HepG2 (cell line): ENCODE data around the gene SLC22A23. TPM values are rescaled to one million over a fixed set of nuclear protein-coding genes. Genes with fewer than 3 reads are reported as not detected.

Experiments
- ATAC-seq: fragments of 200-7000 bp; cut with Tn5 transposase; 3 replicates; pipeline ENCODE4 v1.9.1; 2020; ENCODE audit warnings: mild to moderate bottlenecking, moderate library complexity
- BruUV-seq: library from RNA; stranded (reverse); fragments of 400-500 nt; replicated peaks from 2 replicates; lab custom pipeline; 2021; lab: Mats Ljungman, UMichigan
- CTCF ChIA-PET: fragments of 300-600 bp; formaldehyde crosslinking; extraction: SDS; loops from one replicate; lab custom pipeline; 2021; ENCODE audit warnings: low total read pairs, inconsistent platforms, low intra/inter-chr PET ratio; lab: Yijun Ruan, JAX
- POLR2A ChIA-PET: fragments of 350-600 bp; sonication (Branson Sonifier 250); formaldehyde crosslinking; loops from one replicate; lab custom pipeline; 2020; ENCODE audit warnings: antibody characterized with exemption, inconsistent platforms; lab: Yijun Ruan, JAX
- DNase-seq: peaks from one replicate; pipeline ENCODE4 v3.0.0-alpha.2; 2015; ENCODE audit warnings: low spot score
- FAIRE-seq: peaks from 3 replicates; lab custom pipeline; 2011; peaks lifted over from hg19 to GRCh38; lab: Jason Lieb, UNC
- H2AFZ ChIP-seq: one replicate; pipeline ENCODE4 v1.6.1; 2011; ENCODE audit warnings: low read length, inconsistent platforms
- H3K27ac ChIP-seq: fragments of 300-600 bp; 3 replicates; pipeline ENCODE4 v1.8.0; 2011; ENCODE audit warnings: mixed run types, mild to moderate bottlenecking, mixed read lengths, low read length, inconsistent platforms; ENCODE audit not compliant: insufficient read depth; ENCODE audit errors: extremely low read length
- H3K27me3 ChIP-seq, 2 experiments: fragments of 200-600 bp in 1 of 2; 2 replicates in 1 of 2; 3 replicates in 1 of 2; pipeline versions ENCODE4 v1.6.0 to v1.8.0; 2011; ENCODE audit warnings: low read length in 2 of 2, mild to moderate bottlenecking in 2 of 2, moderate library complexity in 2 of 2, inconsistent platforms in 1 of 2; ENCODE audit not compliant: insufficient read depth in 2 of 2, control insufficient read depth in 1 of 2
- H3K36me3 ChIP-seq, 2 experiments: fragments of 200-600 bp in 1 of 2; replicated peaks in 1 of 2; 2 replicates in 1 of 2; 3 replicates in 1 of 2; pipeline versions ENCODE4 v1.5.1 to v1.8.0; 2011; ENCODE audit warnings: low read length in 2 of 2, inconsistent platforms in 1 of 2; ENCODE audit not compliant: insufficient read depth in 2 of 2, control insufficient read depth in 1 of 2
- H3K4me1 ChIP-seq: 2 replicates; pipeline ENCODE4 v1.5.1; 2012; ENCODE audit warnings: low read length, inconsistent platforms; ENCODE audit not compliant: insufficient read depth
- H3K4me2 ChIP-seq: 2 replicates; pipeline ENCODE4 v1.6.0; 2011; ENCODE audit warnings: low read depth, low read length, inconsistent platforms
- H3K4me3 ChIP-seq, 3 experiments: fragments of 200-600 bp in 1 of 3; sonication (generic), shearing (Covaris generic) in 1 of 3; replicated peaks in 1 of 3; 2 replicates each; pipeline ENCODE4 v1.5.1; 2011 to 2016; ENCODE audit warnings: low read length in 3 of 3, inconsistent platforms in 2 of 3, low read depth in 2 of 3, mild to moderate bottlenecking in 2 of 3, control low read depth in 1 of 3, mixed read lengths in 1 of 3; ENCODE audit not compliant: insufficient read depth in 1 of 3
- H3K79me2 ChIP-seq: one replicate; pipeline ENCODE4 v1.6.1; 2011; ENCODE audit warnings: low read length, inconsistent platforms; ENCODE audit not compliant: insufficient read depth
- H3K9ac ChIP-seq: 2 replicates; pipeline ENCODE4 v1.6.0; 2011; ENCODE audit warnings: mild to moderate bottlenecking, low read depth, low read length, inconsistent platforms; ENCODE audit not compliant: insufficient read depth
- H3K9me3 ChIP-seq: 2 replicates; pipeline ENCODE4 v1.5.1; 2012; ENCODE audit warnings: mild to moderate bottlenecking, low read length
- H4K20me1 ChIP-seq: 2 replicates; pipeline ENCODE4 v1.6.0; 2011; ENCODE audit warnings: inconsistent platforms, mild to moderate bottlenecking, low read length, moderate library complexity; ENCODE audit not compliant: insufficient read depth
- CEBPG ChIP-seq: IDR thresholded peaks from 2 replicates; pipeline ENCODE4 v1.6.1; 2016
- CREM ChIP-seq, 2 experiments: sonication (generic) in 1 of 2; formaldehyde crosslinking in 1 of 2; IDR thresholded peaks; 2 replicates each; pipeline versions ENCODE4 v1.4.0 to v1.6.1; 2016 to 2020; ENCODE audit warnings: antibody characterized with exemption in 1 of 2, mild to moderate bottlenecking in 1 of 2, missing genetic modification reagents in 1 of 2
- EP300 ChIP-seq, 3 experiments: sonication (generic) in 1 of 3; formaldehyde crosslinking in 1 of 3; IDR thresholded peaks; 2 replicates each; pipeline versions ENCODE4 v1.5.1 to v1.6.1; 2011 to 2020; ENCODE audit warnings: low read depth in 2 of 3, low read length in 2 of 3, borderline replicate concordance in 1 of 3, improper control_type of control experiment in 1 of 3, mild to moderate bottlenecking in 1 of 3, missing genetic modification reagents in 1 of 3, moderate library complexity in 1 of 3
- GATAD2A ChIP-seq: IDR thresholded peaks from 2 replicates; pipeline ENCODE4 v1.6.1; 2016
- MAFF ChIP-seq: IDR thresholded peaks from 2 replicates; pipeline ENCODE4 v1.6.1; 2011; ENCODE audit warnings: low read depth, low read length, improper control_type of control experiment
- MED1 ChIP-seq: sonication (generic); formaldehyde crosslinking; IDR thresholded peaks from 2 replicates; pipeline ENCODE4 v1.4.0; 2020; ENCODE audit warnings: missing genetic modification reagents
- NFE2L2 ChIP-seq: fragments of 150-350 bp; IDR thresholded peaks from 2 replicates; pipeline ENCODE4 v1.6.1; 2014; ENCODE audit warnings: low read length
- PHF8 ChIP-seq: sonication (generic); formaldehyde crosslinking; IDR thresholded peaks from 2 replicates; pipeline ENCODE4 v1.5.0; 2020; ENCODE audit warnings: missing genetic modification reagents
- RFXANK ChIP-seq: IDR thresholded peaks from 2 replicates; pipeline ENCODE4 v1.6.1; 2016
- SMYD3 ChIP-seq: sonication (generic); formaldehyde crosslinking; IDR thresholded peaks from 2 replicates; pipeline ENCODE4 v1.8.1; 2023; ENCODE audit warnings: mild to moderate bottlenecking, missing genetic modification reagents
- ZNF124 ChIP-seq: sonication (generic); formaldehyde crosslinking; IDR thresholded peaks from 2 replicates; pipeline ENCODE4 v1.4.0; 2020; ENCODE audit warnings: missing genetic modification reagents
- ZNF343 ChIP-seq: sonication (generic); formaldehyde crosslinking; IDR thresholded peaks from 2 replicates; pipeline ENCODE4 v1.4.0; 2020; ENCODE audit warnings: mild to moderate bottlenecking, missing genetic modification reagents
- ZNF572 ChIP-seq: sonication (generic); formaldehyde crosslinking; IDR thresholded peaks from 2 replicates; pipeline ENCODE4 v1.5.1; 2020; ENCODE audit warnings: mild to moderate bottlenecking, missing genetic modification reagents
- ZNF780A ChIP-seq: sonication (generic); formaldehyde crosslinking; IDR thresholded peaks from 2 replicates; pipeline ENCODE4 v1.8.0; 2022; ENCODE audit warnings: mild to moderate bottlenecking, missing genetic modification reagents, moderate library complexity
- ZNF790 ChIP-seq: sonication (generic); formaldehyde crosslinking; IDR thresholded peaks from 2 replicates; pipeline ENCODE4 v1.8.0; 2022; ENCODE audit warnings: missing genetic modification reagents, mild to moderate bottlenecking, borderline replicate concordance
- in situ Hi-C: cut with HindIII; loops from 2 replicates; pipeline ENCODE4 v1.10.0; 2017; ENCODE audit warnings: low pct_unique_long_range_greater_than_20kb; ENCODE audit not compliant: extremely low pct_ligation_motif_present
- intact Hi-C: fragments of 100-400 bp; cut with micrococcal nuclease; formaldehyde crosslinking; loops from one replicate; pipeline ENCODE4 v1.10.0; 2022; ENCODE audit not compliant: unreplicated experiment
- polyA plus RNA-seq, 8 experiments: library from polyadenylated mRNA; depleted of rRNA in 3 of 8; stranded (reverse) in 7 of 8; unstranded in 1 of 8; fragments of >200 nt; fragmentation: Illumina TruSeq in 4 of 8; extraction: Trizol in 4 of 8; gene quantifications; 2 replicates each; pipeline versions ENCODE4 v1.2.1 to v1.2.3, GENCODE V29; 2011 to 2016; ENCODE audit warnings: low read depth in 4 of 8, missing spikeins in 1 of 8, mixed read lengths in 1 of 8; ENCODE audit not compliant: insufficient read depth in 1 of 8
- total RNA-seq, 5 experiments: library from RNA; depleted of rRNA; stranded (reverse); fragments of >200 nt; fragmentation: Illumina TruSeq; extraction: Trizol; gene quantifications; 2 replicates each; pipeline ENCODE4 v1.2.3, GENCODE V29; 2016; ENCODE audit warnings: low read depth in 1 of 5
- TF ChIP-seq, protein P1 (sequence below): sonication (generic); formaldehyde crosslinking; IDR thresholded peaks from 2 replicates; pipeline ENCODE4 v1.8.0; 2022; ENCODE audit warnings: mild to moderate bottlenecking, missing genetic modification reagents
- TF ChIP-seq, protein P2 (sequence below): sonication (generic); IDR thresholded peaks from 2 replicates; pipeline ENCODE4 v1.6.1; 2016; ENCODE audit warnings: low read depth, borderline replicate concordance
- TF ChIP-seq, protein P3 (sequence below): sonication (generic); formaldehyde crosslinking; IDR thresholded peaks from 2 replicates; pipeline ENCODE4 v1.8.0; 2022; ENCODE audit warnings: missing genetic modification reagents, mild to moderate bottlenecking, borderline replicate concordance

SLC22A23 gene
- total and polyA plus RNA-seq, 2 of the 13 experiments (the other 11 are each of a cell fraction or from before 2014, with no cell fraction given): 11.8 to 17.5 TPM

DNA sequence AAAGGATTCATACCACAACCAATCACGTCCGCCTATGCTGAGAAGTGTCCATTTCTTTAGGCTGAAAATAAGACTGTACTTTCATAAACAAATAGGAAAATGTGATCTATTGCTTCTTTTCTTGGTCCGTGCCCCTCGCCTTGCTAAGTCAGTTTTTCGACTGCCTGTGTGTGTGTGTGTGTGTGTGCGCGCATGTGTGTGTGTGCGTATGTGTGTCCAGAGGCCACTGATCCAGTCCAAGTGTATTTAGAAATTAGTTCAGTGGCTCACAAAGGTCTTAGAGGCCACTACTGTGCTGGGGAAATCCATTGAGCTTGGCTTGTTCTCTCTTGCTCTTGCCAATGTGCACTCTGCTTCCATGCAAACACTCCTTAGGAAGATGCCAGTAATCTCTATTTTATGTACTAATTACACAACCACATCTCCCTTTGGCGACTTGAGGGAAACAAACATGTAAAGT is 50.5 kb downstream of the SLC22A23 start (continued):
- peak in 1 of 2 experiments; percentile 24; a peak in 1 of 4 replicates for TF ChIP-seq EP300 (IDR thresholded peaks at IDR 0.05; ENCODE audit: low read depth in 2 of 2, low read length in 2 of 2)
- no peak for TF ChIP-seq EP300 (CRISPR knock-in tag; IDR thresholded peaks at IDR 0.05; ENCODE audit: borderline replicate concordance)
- no peak for TF ChIP-seq PHF8 (CRISPR knock-in tag)

DNA sequence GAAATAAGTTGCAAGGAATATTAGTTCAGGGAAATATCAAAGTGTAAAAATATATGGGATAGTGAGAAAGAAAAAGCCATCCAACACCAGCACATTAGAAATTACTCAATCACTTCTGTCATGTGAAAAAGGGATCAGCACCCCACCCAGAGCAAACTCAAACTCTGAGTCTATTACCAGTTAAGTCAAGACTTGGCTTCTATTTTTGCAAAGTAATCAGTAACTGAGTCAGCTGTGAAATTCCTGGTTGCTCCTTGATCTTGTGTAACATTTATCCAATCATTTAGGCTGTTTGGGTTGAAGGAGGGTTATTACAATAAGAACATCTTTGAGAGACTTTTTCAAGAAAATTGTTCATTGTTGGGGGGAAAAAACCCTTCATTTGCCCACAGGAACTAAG is 51.2 kb downstream of the SLC22A23 start:
- H3K36me3 ChIP-seq: peaks cover 2 to 22% of the 10 kb centered on the region in 2 experiments; a peak in 4 of 5 replicates
- in situ Hi-C loops (no loop called here), intact Hi-C loops (no loop called here)
- no peak overlapping the region for H3K4me3 ChIP-seq
- POLR2A ChIA-PET: interaction anchor here (1.5 to 12.5 kb wide), 4 partner anchors 26 to 49 kb away, joined by 4 to 271 read pairs (median 6); no protein-coding TSS in a partner anchor
- H3K9me3 ChIP-seq: no peaks in the 10 kb centered on the region
- DNase-seq (peak; percentile 51), FAIRE-seq (no peak), ATAC-seq (no peak)
- CTCF ChIA-PET: no interaction called here
- no peak overlapping the region for H2AFZ ChIP-seq
- H3K4me1 ChIP-seq: peaks cover 100% of the 10 kb centered on the region
- H4K20me1 ChIP-seq: no peaks in the 10 kb centered on the region
- BruUV-seq: no TSS peak
- H3K4me2 ChIP-seq: no peak overlapping the region
- peak overlapping the region; percentile 93 for H3K27ac ChIP-seq
- H3K9ac ChIP-seq: no peak overlapping the region
- no peaks in the 10 kb centered on the region for H3K27me3 ChIP-seq
- H3K79me2 ChIP-seq: peaks cover 69% of the 10 kb centered on the region
- TF ChIP-seq, protein P1, sequence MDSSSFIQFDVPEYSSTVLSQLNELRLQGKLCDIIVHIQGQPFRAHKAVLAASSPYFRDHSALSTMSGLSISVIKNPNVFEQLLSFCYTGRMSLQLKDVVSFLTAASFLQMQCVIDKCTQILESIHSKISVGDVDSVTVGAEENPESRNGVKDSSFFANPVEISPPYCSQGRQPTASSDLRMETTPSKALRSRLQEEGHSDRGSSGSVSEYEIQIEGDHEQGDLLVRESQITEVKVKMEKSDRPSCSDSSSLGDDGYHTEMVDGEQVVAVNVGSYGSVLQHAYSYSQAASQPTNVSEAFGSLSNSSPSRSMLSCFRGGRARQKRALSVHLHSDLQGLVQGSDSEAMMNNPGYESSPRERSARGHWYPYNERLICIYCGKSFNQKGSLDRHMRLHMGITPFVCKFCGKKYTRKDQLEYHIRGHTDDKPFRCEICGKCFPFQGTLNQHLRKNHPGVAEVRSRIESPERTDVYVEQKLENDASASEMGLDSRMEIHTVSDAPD (CRISPR knock-in tag): no peak
- TF ChIP-seq NFE2L2 (no peak), MED1 (0 out of 2 replicates have a peak, but pooled peaks have one; percentile 11), ZNF124 (CRISPR knock-in tag) (no peak), ZNF790 (CRISPR knock-in tag) (no peak), RFXANK (CRISPR knock-in tag) (no peak), ZNF780A (CRISPR knock-in tag) (no peak), ZNF572 (CRISPR knock-in tag) (no peak), CEBPG (CRISPR knock-in tag) (peak; percentile 63), MAFF (peak; percentile 67), SMYD3 (CRISPR knock-in tag) (no peak), ZNF343 (CRISPR knock-in tag) (no peak), GATAD2A (CRISPR knock-in tag) (peak; percentile 69), CREM (IDR thresholded peaks at IDR 0.05) (peak; percentile 21; the same call in 1 of the 2 replicates), CREM (CRISPR knock-in tag; IDR thresholded peaks at IDR 0.05) (no peak)
- TF ChIP-seq, protein P2, sequence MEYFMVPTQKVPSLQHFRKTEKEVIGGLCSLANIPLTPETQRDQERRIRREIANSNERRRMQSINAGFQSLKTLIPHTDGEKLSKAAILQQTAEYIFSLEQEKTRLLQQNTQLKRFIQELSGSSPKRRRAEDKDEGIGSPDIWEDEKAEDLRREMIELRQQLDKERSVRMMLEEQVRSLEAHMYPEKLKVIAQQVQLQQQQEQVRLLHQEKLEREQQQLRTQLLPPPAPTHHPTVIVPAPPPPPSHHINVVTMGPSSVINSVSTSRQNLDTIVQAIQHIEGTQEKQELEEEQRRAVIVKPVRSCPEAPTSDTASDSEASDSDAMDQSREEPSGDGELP: peak; percentile 72; the same call in 1 of the 2 replicates
- TF ChIP-seq, protein P3, sequence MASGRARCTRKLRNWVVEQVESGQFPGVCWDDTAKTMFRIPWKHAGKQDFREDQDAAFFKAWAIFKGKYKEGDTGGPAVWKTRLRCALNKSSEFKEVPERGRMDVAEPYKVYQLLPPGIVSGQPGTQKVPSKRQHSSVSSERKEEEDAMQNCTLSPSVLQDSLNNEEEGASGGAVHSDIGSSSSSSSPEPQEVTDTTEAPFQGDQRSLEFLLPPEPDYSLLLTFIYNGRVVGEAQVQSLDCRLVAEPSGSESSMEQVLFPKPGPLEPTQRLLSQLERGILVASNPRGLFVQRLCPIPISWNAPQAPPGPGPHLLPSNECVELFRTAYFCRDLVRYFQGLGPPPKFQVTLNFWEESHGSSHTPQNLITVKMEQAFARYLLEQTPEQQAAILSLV (CRISPR knock-in tag): no peak
